GM23338 (cell line): ENCODE results near the gene C11orf65. TPM values are rescaled to one million over a fixed set of nuclear protein-coding genes. Genes with fewer than 3 reads are reported as not detected.

Experiments
- ATAC-seq: fragments of 200-7000 bp; cut with Tn5 transposase; 3 replicates; pipeline ENCODE4 v1.9.1; 2020
- DNase-seq: peaks from one replicate; pipeline ENCODE4 v3.0.0-alpha.2; 2015; ENCODE audit warnings: low spot score
- H2AFZ ChIP-seq: fragments of 200-600 bp; sonication (generic); 2 replicates; pipeline ENCODE4 v1.8.0; 2016; ENCODE audit warnings: antibody characterized with exemption, mild to moderate bottlenecking, moderate library complexity
- H3F3A ChIP-seq: fragments of 200-600 bp; sonication (generic); replicated peaks from 2 replicates; pipeline ENCODE4 v1.8.0; 2017; ENCODE audit warnings: antibody characterized with exemption, mixed run types, low read depth
- H3K27ac ChIP-seq: fragments of 200-600 bp; sonication (generic); 2 replicates; pipeline ENCODE4 v1.6.1; 2016; ENCODE audit warnings: low read depth
- H3K27me3 ChIP-seq: fragments of 200-600 bp; sonication (generic); 2 replicates; pipeline ENCODE4 v1.8.0; 2016; ENCODE audit warnings: mild to moderate bottlenecking, mixed run types, moderate library complexity; ENCODE audit not compliant: insufficient read depth
- H3K36me3 ChIP-seq: fragments of 200-600 bp; sonication (generic); 2 replicates; pipeline ENCODE4 v1.8.0; 2016; ENCODE audit warnings: mild to moderate bottlenecking; ENCODE audit not compliant: insufficient read depth
- H3K4me1 ChIP-seq: fragments of 200-600 bp; sonication (generic); 2 replicates; pipeline ENCODE4 v1.8.0; 2016; ENCODE audit warnings: mild to moderate bottlenecking, moderate library complexity; ENCODE audit not compliant: insufficient read depth
- H3K4me2 ChIP-seq: fragments of 200-600 bp; sonication (generic); 2 replicates; pipeline ENCODE4 v1.7.1; 2017; ENCODE audit warnings: mixed run types
- H3K4me3 ChIP-seq: fragments of 200-600 bp; sonication (generic); 2 replicates; pipeline ENCODE4 v1.6.1; 2016; ENCODE audit warnings: mixed run types
- H3K79me2 ChIP-seq: fragments of 200-600 bp; sonication (generic); replicated peaks from 2 replicates; pipeline ENCODE4 v1.8.0; 2017; ENCODE audit warnings: mild to moderate bottlenecking; ENCODE audit not compliant: insufficient read depth
- H3K9me2 ChIP-seq: fragments of 200-600 bp; sonication (generic); 2 replicates; pipeline ENCODE4 v1.8.0; 2017; ENCODE audit not compliant: insufficient read depth
- H4K20me1 ChIP-seq: fragments of 200-600 bp; sonication (generic); replicated peaks from 2 replicates; pipeline ENCODE4 v1.8.0; 2017; ENCODE audit warnings: mild to moderate bottlenecking; ENCODE audit not compliant: insufficient read depth
- H3K27ac Mint-ChIP-seq: 2 replicates; pipeline ENCODE4 v1.8.0; 2020; ENCODE audit warnings: inconsistent platforms, mild to moderate bottlenecking, moderate library complexity, mixed read lengths
- H3K27me3 Mint-ChIP-seq: 3 replicates; pipeline ENCODE4 v1.8.0; 2022; ENCODE audit warnings: low read depth, mild to moderate bottlenecking, moderate library complexity, mixed read lengths, inconsistent platforms; ENCODE audit not compliant: insufficient read depth, poor library complexity
- H3K36me3 Mint-ChIP-seq: 3 replicates; pipeline ENCODE4 v1.8.0; 2021; ENCODE audit warnings: low read depth, mild to moderate bottlenecking, inconsistent platforms, moderate library complexity, mixed read lengths
- H3K4me1 Mint-ChIP-seq: 3 replicates; pipeline ENCODE4 v1.8.0; 2020; ENCODE audit warnings: mild to moderate bottlenecking, inconsistent platforms, mixed read lengths
- H3K4me3 Mint-ChIP-seq: 3 replicates; pipeline ENCODE4 v1.8.0; 2021; ENCODE audit warnings: moderate library complexity, mild to moderate bottlenecking, inconsistent platforms, mixed read lengths
- H3K9me3 Mint-ChIP-seq: 3 replicates; pipeline ENCODE4 v1.8.0; 2020; ENCODE audit warnings: moderate library complexity, mild to moderate bottlenecking, inconsistent platforms, mixed read lengths
- CREB1 ChIP-seq: fragments of 250-450 bp; sonication (Bioruptor Pico); IDR thresholded peaks from 2 replicates; pipeline ENCODE4 v1.5.0; 2020; ENCODE audit warnings: low read depth, mild to moderate bottlenecking, moderate library complexity
- CTCF ChIP-seq, 2 experiments: fragments of 200-600 bp in 1 of 2; sonication (generic) in 1 of 2; conservative IDR thresholded peaks; 2 replicates each; pipeline versions ENCODE4 v1.5.1 to v1.6.1; 2016 to 2017; ENCODE audit warnings: antibody characterized with exemption in 2 of 2, low read depth in 2 of 2, mild to moderate bottlenecking in 2 of 2, moderate library complexity in 1 of 2
- EZH2 ChIP-seq: fragments of 200-600 bp; sonication (generic); IDR thresholded peaks from one replicate; pipeline ENCODE4 v1.8.0; 2017; ENCODE audit warnings: antibody characterized with exemption, mild to moderate bottlenecking, low read depth; ENCODE audit not compliant: unreplicated experiment
- EZH2phosphoT487 ChIP-seq: fragments of 200-600 bp; sonication (generic); IDR thresholded peaks from one replicate; pipeline ENCODE4 v1.8.1; 2018; ENCODE audit warnings: antibody characterized with exemption; ENCODE audit not compliant: unreplicated experiment
- JUNB ChIP-seq: IDR thresholded peaks from one replicate; pipeline ENCODE4 v1.6.1; 2016; ENCODE audit warnings: antibody characterized with exemption; ENCODE audit not compliant: unreplicated experiment
- NANOG ChIP-seq: IDR thresholded peaks from 2 replicates; pipeline ENCODE4 v1.6.1; 2016; ENCODE audit warnings: antibody characterized with exemption, borderline replicate concordance
- POLR2AphosphoS5 ChIP-seq: IDR thresholded peaks from 2 replicates; pipeline ENCODE4 v1.6.1; 2016; ENCODE audit warnings: antibody characterized with exemption, low read depth
- REST ChIP-seq: IDR thresholded peaks from one replicate; pipeline ENCODE4 v1.6.1; 2018; ENCODE audit warnings: antibody characterized with exemption; ENCODE audit not compliant: unreplicated experiment
- STAT1 ChIP-seq: IDR thresholded peaks from one replicate; pipeline ENCODE4 v1.6.1; 2016; ENCODE audit warnings: antibody characterized with exemption; ENCODE audit not compliant: unreplicated experiment
- ZNF114 ChIP-seq: fragments of 250-450 bp; sonication (Bioruptor Pico); IDR thresholded peaks from 2 replicates; pipeline ENCODE4 v1.5.0; 2020; ENCODE audit warnings: mild to moderate bottlenecking, moderate library complexity
- ZNF331 ChIP-seq: fragments of 250-450 bp; sonication (Bioruptor Pico); IDR thresholded peaks from 2 replicates; pipeline ENCODE4 v1.5.0; 2020; ENCODE audit warnings: low read depth, mild to moderate bottlenecking, moderate library complexity
- ZNF462 ChIP-seq: fragments of 250-450 bp; sonication (Bioruptor Pico); IDR thresholded peaks from 2 replicates; pipeline ENCODE4 v1.5.0; 2020; ENCODE audit warnings: mild to moderate bottlenecking, moderate library complexity
- polyA plus RNA-seq: library from polyadenylated mRNA; unstranded; fragments of >200 nt; fragmentation: Nextera tagmentation; extraction: Ambion mirVana; gene quantifications from 2 replicates; pipeline ENCODE4 v1.2.1, GENCODE V29; 2016
- total RNA-seq: library from RNA; depleted of rRNA; stranded (reverse); fragments of >200 nt; shearing (Covaris generic); gene quantifications from 2 replicates; pipeline ENCODE4 v1.2.3, GENCODE V29; 2014
- TF ChIP-seq, protein P1 (sequence below): IDR thresholded peaks from 2 replicates; pipeline ENCODE4 v1.6.1; 2016; ENCODE audit warnings: antibody characterized with exemption

C11orf65 gene
- total and polyA plus RNA-seq, 2 experiments from 2014 or later, result 0.21 to 1.7 TPM

DNA sequence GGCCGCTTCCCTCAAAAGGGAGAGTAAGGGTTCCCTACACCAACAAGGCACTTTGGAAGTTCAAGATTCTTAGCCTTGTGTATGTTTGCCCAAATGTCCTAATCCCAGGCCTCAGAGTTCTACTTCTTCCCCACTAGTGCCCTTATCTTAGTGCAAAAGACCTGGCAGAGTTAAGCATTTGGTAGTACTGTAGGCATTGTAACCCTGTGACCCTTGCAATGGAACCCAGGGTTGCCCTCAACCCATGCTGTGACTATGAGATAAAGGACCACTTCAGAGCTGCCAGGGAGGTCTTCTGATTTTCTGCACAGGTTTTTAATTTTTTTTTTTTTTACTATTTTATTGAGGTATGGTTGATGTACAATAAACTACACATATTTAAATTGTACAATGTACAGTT lies 65.1 kb downstream of the C11orf65 start:
- TF ChIP-seq JUNB (no peak), NANOG (no peak), ZNF462 (CRISPR knock-in tag) (no peak), ZNF331 (CRISPR knock-in tag) (no peak), CREB1 (no peak), EZH2phosphoT487 (no peak), REST (no peak), ZNF114 (CRISPR knock-in tag) (no peak), CTCF (conservative IDR thresholded peaks at IDR 0.05; ENCODE audit: low read depth in 2 of 2) (no peak), POLR2AphosphoS5 (no peak), EZH2 (no peak), STAT1 (no peak)
- TF ChIP-seq, protein P1, sequence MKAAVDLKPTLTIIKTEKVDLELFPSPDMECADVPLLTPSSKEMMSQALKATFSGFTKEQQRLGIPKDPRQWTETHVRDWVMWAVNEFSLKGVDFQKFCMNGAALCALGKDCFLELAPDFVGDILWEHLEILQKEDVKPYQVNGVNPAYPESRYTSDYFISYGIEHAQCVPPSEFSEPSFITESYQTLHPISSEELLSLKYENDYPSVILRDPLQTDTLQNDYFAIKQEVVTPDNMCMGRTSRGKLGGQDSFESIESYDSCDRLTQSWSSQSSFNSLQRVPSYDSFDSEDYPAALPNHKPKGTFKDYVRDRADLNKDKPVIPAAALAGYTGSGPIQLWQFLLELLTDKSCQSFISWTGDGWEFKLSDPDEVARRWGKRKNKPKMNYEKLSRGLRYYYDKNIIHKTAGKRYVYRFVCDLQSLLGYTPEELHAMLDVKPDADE, result no peak
- H3K4me3 ChIP-seq, result no peak overlapping the region
- no peaks in the 10 kb centered on the region for H3K79me2 ChIP-seq
- H3F3A ChIP-seq, result no peaks in the 10 kb centered on the region
- DNase-seq (no peak), ATAC-seq (no peak)
- Mint-ChIP-seq H3K4me1 (no peaks in the 10 kb centered on the region), H3K4me3 (no peak overlapping the region), H3K27ac (no peak overlapping the region), H3K27me3 (peaks cover 2% of the 10 kb centered on the region), H3K36me3 (no peaks in the 10 kb centered on the region), H3K9me3 (no peaks in the 10 kb centered on the region)
- H3K27ac ChIP-seq, result no peak overlapping the region
- H3K4me1 ChIP-seq, result no peaks in the 10 kb centered on the region
- H4K20me1 ChIP-seq, result no peaks in the 10 kb centered on the region
- no peaks in the 10 kb centered on the region for H3K9me2 ChIP-seq
- H3K36me3 ChIP-seq, result no peaks in the 10 kb centered on the region
- no peak overlapping the region for H2AFZ ChIP-seq
- no peak overlapping the region for H3K4me2 ChIP-seq
- no peaks in the 10 kb centered on the region for H3K27me3 ChIP-seq
